Measurements from ENCODE around the gene TRIM46. TPM values are rescaled to one million over a fixed set of nuclear protein-coding genes. Genes with fewer than 3 reads are reported as not detected.

The TRIM46 gene
- total RNA-seq, 1 experiment from 2014 or later = 18.4 TPM

DNA sequence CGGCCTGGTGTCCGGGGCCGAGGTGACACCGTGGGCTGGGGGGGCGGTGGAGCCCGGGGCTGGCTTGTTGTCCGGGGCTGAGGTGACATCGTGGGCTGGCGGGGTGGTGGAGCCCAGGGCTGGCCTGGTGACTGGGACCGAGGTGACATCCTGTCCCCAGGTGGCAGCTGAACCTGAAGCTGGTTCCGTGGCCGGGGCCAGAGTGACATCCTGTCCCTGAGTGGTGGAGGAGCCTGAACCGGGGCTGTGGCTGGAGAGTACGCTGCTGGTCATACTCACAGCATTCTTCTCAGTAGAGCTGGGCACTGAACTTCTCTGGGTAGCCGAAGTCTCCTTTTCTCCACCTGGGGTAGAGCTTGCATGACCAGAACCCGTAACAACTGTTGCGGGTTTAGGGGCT, 18.3 kb downstream of the TRIM46 start:
- Mint-ChIP-seq H3K27ac (peak overlapping the region in 2 of 3 experiments; percentile 56 to 74; a peak in 2 of 7 replicates), H3K4me1 (peaks cover 27 to 38% of the 10 kb centered on the region in 2 experiments), H3K27me3 (ENCODE audit: low read depth) (peaks cover 5% of the 10 kb centered on the region), H3K9me3 (peaks cover 4 to 5% of the 10 kb centered on the region in 2 experiments; a peak in 4 of 5 replicates), H3K36me3 (ENCODE audit: insufficient read depth in 1 of 3, low read depth in 3 of 3) (peaks cover 14 to 20% (median 15%) of the 10 kb centered on the region in 3 experiments), H3K4me3 (peak overlapping the region in 1 of 2 experiments; percentile 43; a peak in 1 of 5 replicates)
- Histone ChIP-seq H3K4ac (ENCODE audit: low read depth, low read length) (no peak overlapping the region), H2BK12ac (ENCODE audit: insufficient read length, low read depth, low read length) (no peak overlapping the region), H3K27ac (ENCODE audit: insufficient read length, low read depth, low read length) (no peak overlapping the region), H3K23me2 (ENCODE audit: insufficient read length, low read depth, low read length, poor library complexity, severe bottlenecking) (peaks cover 27% of the 10 kb centered on the region), H2BK5ac (ENCODE audit: insufficient read length, low read length) (no peak overlapping the region), H2BK15ac (ENCODE audit: low read depth, low read length) (no peak overlapping the region), H3K79me1 (ENCODE audit: insufficient read depth, low read depth, low read length, poor library complexity, severe bottlenecking) (no peaks in the 10 kb centered on the region), H4K5ac (ENCODE audit: insufficient read length, low read depth, low read length) (no peak overlapping the region), H3K14ac (ENCODE audit: insufficient read depth, low read length) (no peak overlapping the region), H3K79me2 (ENCODE audit: insufficient read depth, low read length) (peaks cover 12% of the 10 kb centered on the region; the same call in 1 of the 2 replicates), H2AFZ (ENCODE audit: low read length) (no peak overlapping the region), H3K23ac (ENCODE audit: insufficient read length, low read depth, low read length) (no peak overlapping the region), H3K4me1 (ENCODE audit: insufficient read depth, low read length) (peaks cover 8% of the 10 kb centered on the region), H2BK20ac (ENCODE audit: low read depth, low read length, poor library complexity, severe bottlenecking) (no peak overlapping the region), H2AK5ac (ENCODE audit: insufficient read length, low read length) (no peak overlapping the region), H3K27me3 (ENCODE audit: insufficient read depth, low read length) (no peaks in the 10 kb centered on the region), H4K8ac (replicated peaks; ENCODE audit: insufficient read length, low read depth, low read length) (no peak overlapping the region), H2BK120ac (ENCODE audit: low read depth, low read length, poor library complexity, severe bottlenecking) (no peak overlapping the region), H3T11ph (ENCODE audit: low read length) (no peak overlapping the region), H4K20me1 (ENCODE audit: control insufficient read depth, insufficient read depth, insufficient read length) (no peaks in the 10 kb centered on the region), H3K4me2 (ENCODE audit: insufficient read depth, insufficient read length, low read length) (no peak overlapping the region), H3K9ac (ENCODE audit: extremely low read depth, insufficient read length, low read length) (no peak overlapping the region), H3K56ac (ENCODE audit: insufficient read length, low read depth, low read length) (no peak overlapping the region), H3K9me3 (ENCODE audit: control insufficient read depth, low read depth, low read length) (no peaks in the 10 kb centered on the region), H3K18ac (ENCODE audit: insufficient read length, low read depth, low read length) (no peak overlapping the region), H4K91ac (ENCODE audit: insufficient read length, low read depth, low read length) (no peak overlapping the region)
- TF ChIP-seq, protein P1, sequence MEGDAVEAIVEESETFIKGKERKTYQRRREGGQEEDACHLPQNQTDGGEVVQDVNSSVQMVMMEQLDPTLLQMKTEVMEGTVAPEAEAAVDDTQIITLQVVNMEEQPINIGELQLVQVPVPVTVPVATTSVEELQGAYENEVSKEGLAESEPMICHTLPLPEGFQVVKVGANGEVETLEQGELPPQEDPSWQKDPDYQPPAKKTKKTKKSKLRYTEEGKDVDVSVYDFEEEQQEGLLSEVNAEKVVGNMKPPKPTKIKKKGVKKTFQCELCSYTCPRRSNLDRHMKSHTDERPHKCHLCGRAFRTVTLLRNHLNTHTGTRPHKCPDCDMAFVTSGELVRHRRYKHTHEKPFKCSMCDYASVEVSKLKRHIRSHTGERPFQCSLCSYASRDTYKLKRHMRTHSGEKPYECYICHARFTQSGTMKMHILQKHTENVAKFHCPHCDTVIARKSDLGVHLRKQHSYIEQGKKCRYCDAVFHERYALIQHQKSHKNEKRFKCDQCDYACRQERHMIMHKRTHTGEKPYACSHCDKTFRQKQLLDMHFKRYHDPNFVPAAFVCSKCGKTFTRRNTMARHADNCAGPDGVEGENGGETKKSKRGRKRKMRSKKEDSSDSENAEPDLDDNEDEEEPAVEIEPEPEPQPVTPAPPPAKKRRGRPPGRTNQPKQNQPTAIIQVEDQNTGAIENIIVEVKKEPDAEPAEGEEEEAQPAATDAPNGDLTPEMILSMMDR (conservative IDR thresholded peaks at IDR 0.05) = no peak
- no CpG with 5 or more reads among the region's 17 CpGs for WGBS (ENCODE audit: extremely low coverage, insufficient read length, low lambda C conversion rate)
- DNase-seq = no peak

All from H9 (cell line).